Testis (tissue), 2 donors: Measurements from ENCODE around the gene USP2.

Experiments
- POLR2A ChIP-seq: fragments of 450-650 bp; IDR thresholded peaks from one replicate; pipeline ENCODE4 v1.6.1; 2017; ENCODE audit warnings: antibody characterized with exemption, mild to moderate bottlenecking, moderate library complexity
- TF ChIP-seq, protein P1 (sequence below), 3 experiments: fragments of 450-650 bp in 2 of 3; fragments of 200-600 bp in 1 of 3; sonication (generic) in 1 of 3; IDR thresholded peaks; one replicate each; pipeline ENCODE4 v1.5.1; 2016 to 2019; ENCODE audit warnings: antibody characterized with exemption in 3 of 3, mild to moderate bottlenecking in 2 of 3, moderate library complexity in 1 of 3

DNA sequence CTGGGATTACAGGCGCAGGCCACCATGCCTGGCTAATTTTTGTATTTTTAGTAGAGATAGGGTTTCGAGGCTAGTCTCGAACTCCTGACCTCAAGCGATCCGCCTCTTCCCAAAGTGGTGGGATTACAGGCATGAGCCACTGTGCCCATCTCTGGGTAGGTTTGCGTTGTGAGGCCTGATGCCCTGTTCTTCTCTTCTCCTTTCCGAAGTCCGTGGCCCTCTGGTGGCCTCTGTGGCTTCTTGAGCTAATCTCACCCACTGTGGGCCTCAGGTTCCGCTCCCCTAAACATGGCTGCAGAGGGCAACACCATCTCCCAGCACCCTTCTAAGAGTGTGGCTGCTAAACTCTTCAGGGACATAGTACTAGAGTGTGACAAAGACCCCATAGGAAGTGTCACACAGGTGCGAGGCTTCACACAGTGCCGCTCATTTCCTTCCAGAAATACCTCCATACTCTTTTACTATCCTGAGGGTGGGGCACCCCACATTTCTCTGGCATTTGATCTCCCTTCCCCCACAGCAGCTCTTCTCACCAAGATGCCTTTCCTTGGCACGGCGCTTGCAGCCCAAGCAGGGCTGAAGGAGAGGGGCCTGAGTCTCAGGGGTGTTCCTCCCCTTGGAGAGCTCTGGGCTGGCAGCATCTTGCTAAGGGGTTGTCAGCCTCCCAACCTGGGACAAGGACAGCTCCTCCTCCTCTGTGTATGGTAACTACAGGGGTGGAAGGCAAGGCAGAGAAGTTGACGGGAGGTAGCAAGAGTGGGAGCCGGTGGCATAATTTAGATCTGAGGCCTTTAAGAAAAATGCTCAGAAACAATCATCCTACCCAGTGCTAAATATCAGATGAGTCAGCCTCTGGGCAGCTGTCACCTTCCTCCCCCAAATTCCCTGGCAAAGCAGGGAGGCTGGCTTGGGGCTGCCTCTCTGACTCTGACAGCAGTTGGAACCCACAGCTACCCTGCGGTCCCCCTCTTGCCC is 35.4 kb upstream of the USP2 start:
- TF ChIP-seq POLR2A = no peak
- TF ChIP-seq, protein P1, sequence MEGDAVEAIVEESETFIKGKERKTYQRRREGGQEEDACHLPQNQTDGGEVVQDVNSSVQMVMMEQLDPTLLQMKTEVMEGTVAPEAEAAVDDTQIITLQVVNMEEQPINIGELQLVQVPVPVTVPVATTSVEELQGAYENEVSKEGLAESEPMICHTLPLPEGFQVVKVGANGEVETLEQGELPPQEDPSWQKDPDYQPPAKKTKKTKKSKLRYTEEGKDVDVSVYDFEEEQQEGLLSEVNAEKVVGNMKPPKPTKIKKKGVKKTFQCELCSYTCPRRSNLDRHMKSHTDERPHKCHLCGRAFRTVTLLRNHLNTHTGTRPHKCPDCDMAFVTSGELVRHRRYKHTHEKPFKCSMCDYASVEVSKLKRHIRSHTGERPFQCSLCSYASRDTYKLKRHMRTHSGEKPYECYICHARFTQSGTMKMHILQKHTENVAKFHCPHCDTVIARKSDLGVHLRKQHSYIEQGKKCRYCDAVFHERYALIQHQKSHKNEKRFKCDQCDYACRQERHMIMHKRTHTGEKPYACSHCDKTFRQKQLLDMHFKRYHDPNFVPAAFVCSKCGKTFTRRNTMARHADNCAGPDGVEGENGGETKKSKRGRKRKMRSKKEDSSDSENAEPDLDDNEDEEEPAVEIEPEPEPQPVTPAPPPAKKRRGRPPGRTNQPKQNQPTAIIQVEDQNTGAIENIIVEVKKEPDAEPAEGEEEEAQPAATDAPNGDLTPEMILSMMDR (IDR thresholded peaks at IDR 0.05) = no peak
